ENCODE results near the gene SMIM20. TPM values are rescaled to one million over a fixed set of nuclear protein-coding genes. Genes with fewer than 3 reads are reported as not detected.

The SMIM20 gene
- total RNA-seq, 1 donor: 10.5 TPM

Other genes starting within 250 kb of the SMIM20 start
- gene SEL1L3, start 51.2 kb upstream of the SMIM20 start, total RNA-seq: 31.8 TPM